Endodermal cell (in vitro differentiated cells): ENCODE measurements around the gene PLPP6. TPM values are rescaled to one million over a fixed set of nuclear protein-coding genes. Genes with fewer than 3 reads are reported as not detected.
A peak's percentile ranks its signal among the peaks of the same experiment; 100 is the strongest.

ENCODE experiments used
- DNase-seq: peaks from one replicate; pipeline ENCODE4 v3.0.0-alpha.2; 2017
- H3K27ac ChIP-seq: 2 replicates; pipeline ENCODE4 v1.5.1; 2013; ENCODE audit warnings: mild to moderate bottlenecking, low read depth, low read length, moderate library complexity
- H3K27me3 ChIP-seq: 2 replicates; pipeline ENCODE4 v1.6.1; 2013; ENCODE audit warnings: mild to moderate bottlenecking, low read length, moderate library complexity; ENCODE audit not compliant: insufficient read depth, control insufficient read depth, poor library complexity, severe bottlenecking
- H3K36me3 ChIP-seq: 2 replicates; pipeline ENCODE4 v1.7.0; 2013; ENCODE audit warnings: mild to moderate bottlenecking, low read length, moderate library complexity; ENCODE audit not compliant: control insufficient read depth, insufficient read depth
- H3K4me1 ChIP-seq: one replicate; pipeline ENCODE4 v1.7.0; 2013; ENCODE audit warnings: low read length; ENCODE audit not compliant: control insufficient read depth, insufficient read depth
- H3K4me3 ChIP-seq: 2 replicates; pipeline ENCODE4 v1.5.1; 2013; ENCODE audit warnings: mild to moderate bottlenecking, low read length, moderate library complexity
- H3K9ac ChIP-seq: 2 replicates; pipeline ENCODE4 v1.6.1; 2013; ENCODE audit warnings: mild to moderate bottlenecking, low read length, moderate library complexity; ENCODE audit not compliant: poor library complexity, severe bottlenecking; ENCODE audit errors: extremely low read depth
- H3K9me3 ChIP-seq: 2 replicates; pipeline ENCODE4 v1.6.1; 2013; ENCODE audit warnings: mild to moderate bottlenecking, low read length, moderate library complexity; ENCODE audit not compliant: control insufficient read depth
- H3K27ac Mint-ChIP-seq: 2 replicates; pipeline ENCODE4 v1.8.0; 2020; ENCODE audit warnings: mixed read lengths
- H3K27me3 Mint-ChIP-seq: 2 replicates; pipeline ENCODE4 v1.8.0; 2021; ENCODE audit warnings: mild to moderate bottlenecking, mixed read lengths; ENCODE audit not compliant: insufficient read depth
- H3K36me3 Mint-ChIP-seq: 2 replicates; pipeline ENCODE4 v1.8.0; 2020; ENCODE audit warnings: low read depth, mixed read lengths
- H3K4me1 Mint-ChIP-seq: 2 replicates; pipeline ENCODE4 v1.8.0; 2020; ENCODE audit warnings: mixed read lengths
- H3K4me3 Mint-ChIP-seq: 2 replicates; pipeline ENCODE4 v1.8.0; 2020; ENCODE audit warnings: mild to moderate bottlenecking, moderate library complexity, mixed read lengths
- H3K9me3 Mint-ChIP-seq: 2 replicates; pipeline ENCODE4 v1.8.0; 2020; ENCODE audit warnings: mild to moderate bottlenecking, mixed read lengths
- WGBS, 2 experiments: methylation state at CpG; one replicate each; pipeline versions ENCODE4 v1.1.5 to v1.1.7; 2013; ENCODE audit warnings: missing lambda C conversion rate in 2 of 2, mixed read lengths in 1 of 2; ENCODE audit not compliant: insufficient coverage in 1 of 2, insufficient read length in 1 of 2; 5-methylcytosine and 5-hydroxymethylcytosine counted together
- total RNA-seq, 2 donors: library from RNA; stranded (reverse); fragmentation: NEBNext Ultra II Directional in 1 of 2; extraction: Animal tissue kit (Norgen Biotek cat#: 25700) in 1 of 2; gene quantifications; 2 replicates in 1 of 2; 3 replicates in 1 of 2; pipeline ENCODE4 v1.2.1, GENCODE V29; 2021
- TF ChIP-seq, protein P1 (sequence below): fragments of 200-600 bp; sonication (generic); conservative IDR thresholded peaks from 2 replicates; pipeline ENCODE4 v1.5.0; 2021; ENCODE audit warnings: antibody characterized with exemption, mild to moderate bottlenecking

Gene PLPP6
- total RNA-seq, 2 donors from 2014 or later, result 13.1 to 19.6 TPM

DNA sequence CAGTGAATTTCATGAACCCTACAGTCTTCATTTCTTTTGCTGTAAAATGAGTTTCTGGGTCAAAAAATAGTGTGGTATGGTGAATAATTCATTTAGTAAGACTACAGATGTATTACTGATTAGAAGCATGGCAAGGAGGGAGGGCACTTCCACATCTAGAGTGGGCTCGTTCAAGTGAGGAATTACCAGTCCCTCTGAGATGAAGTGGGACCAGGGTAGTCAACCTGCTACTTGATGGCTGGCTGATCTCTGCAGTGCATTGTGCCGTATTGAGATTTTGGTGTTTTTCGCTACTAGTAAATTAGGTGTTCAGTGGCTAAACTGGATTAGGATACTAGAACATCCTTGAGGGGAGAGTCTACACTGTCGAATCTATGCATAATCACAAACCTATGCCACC lies 28.1 kb downstream of the PLPP6 start:
- H3K27ac ChIP-seq, result no peak overlapping the region
- H3K9ac ChIP-seq, result no peak overlapping the region
- no peak overlapping the region for H3K4me3 ChIP-seq
- no peaks in the 10 kb centered on the region for H3K9me3 ChIP-seq
- Mint-ChIP-seq H3K4me1 (peaks cover 11% of the 10 kb centered on the region), H3K9me3 (no peaks in the 10 kb centered on the region), H3K27ac (no peak overlapping the region), H3K36me3 (peaks cover 42% of the 10 kb centered on the region), H3K4me3 (no peak overlapping the region), H3K27me3 (no peaks in the 10 kb centered on the region)
- no peak for DNase-seq
- peaks cover 3% of the 10 kb centered on the region for H3K4me1 ChIP-seq
- TF ChIP-seq, protein P1, sequence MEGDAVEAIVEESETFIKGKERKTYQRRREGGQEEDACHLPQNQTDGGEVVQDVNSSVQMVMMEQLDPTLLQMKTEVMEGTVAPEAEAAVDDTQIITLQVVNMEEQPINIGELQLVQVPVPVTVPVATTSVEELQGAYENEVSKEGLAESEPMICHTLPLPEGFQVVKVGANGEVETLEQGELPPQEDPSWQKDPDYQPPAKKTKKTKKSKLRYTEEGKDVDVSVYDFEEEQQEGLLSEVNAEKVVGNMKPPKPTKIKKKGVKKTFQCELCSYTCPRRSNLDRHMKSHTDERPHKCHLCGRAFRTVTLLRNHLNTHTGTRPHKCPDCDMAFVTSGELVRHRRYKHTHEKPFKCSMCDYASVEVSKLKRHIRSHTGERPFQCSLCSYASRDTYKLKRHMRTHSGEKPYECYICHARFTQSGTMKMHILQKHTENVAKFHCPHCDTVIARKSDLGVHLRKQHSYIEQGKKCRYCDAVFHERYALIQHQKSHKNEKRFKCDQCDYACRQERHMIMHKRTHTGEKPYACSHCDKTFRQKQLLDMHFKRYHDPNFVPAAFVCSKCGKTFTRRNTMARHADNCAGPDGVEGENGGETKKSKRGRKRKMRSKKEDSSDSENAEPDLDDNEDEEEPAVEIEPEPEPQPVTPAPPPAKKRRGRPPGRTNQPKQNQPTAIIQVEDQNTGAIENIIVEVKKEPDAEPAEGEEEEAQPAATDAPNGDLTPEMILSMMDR, result no peak
- WGBS, 2 experiments, result 91 to 93% methylated on average over 3 to 4 of the region's 4 CpGs
- peaks cover 39% of the 10 kb centered on the region for H3K36me3 ChIP-seq
- H3K27me3 ChIP-seq, result no peaks in the 10 kb centered on the region

DNA sequence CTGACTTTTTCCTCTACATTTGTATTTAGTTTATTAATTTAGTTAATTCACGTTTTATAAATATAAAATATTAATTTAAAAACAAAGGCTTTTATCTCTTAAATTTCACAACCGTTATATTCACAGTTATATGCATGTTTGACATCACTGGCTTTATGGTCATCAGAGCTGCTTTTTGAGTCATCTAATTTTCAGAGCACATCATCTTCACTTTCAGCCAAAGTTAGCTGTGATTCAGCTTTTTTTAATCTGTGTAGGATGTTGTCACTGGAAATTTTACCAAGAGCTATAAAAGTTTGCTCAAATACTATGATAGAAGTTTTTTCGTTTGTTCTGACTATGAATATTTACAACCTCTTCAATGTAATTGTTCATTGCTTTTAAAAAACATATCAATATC lies 29.7 kb downstream of the PLPP6 start:
- Mint-ChIP-seq H3K27ac (no peak overlapping the region), H3K36me3 (peaks cover 35% of the 10 kb centered on the region), H3K27me3 (no peaks in the 10 kb centered on the region), H3K9me3 (no peaks in the 10 kb centered on the region), H3K4me3 (no peak overlapping the region), H3K4me1 (no peaks in the 10 kb centered on the region)
- Histone ChIP-seq H3K4me3 (no peak overlapping the region), H3K27me3 (no peaks in the 10 kb centered on the region), H3K9me3 (no peaks in the 10 kb centered on the region), H3K9ac (no peak overlapping the region), H3K27ac (no peak overlapping the region), H3K36me3 (peaks cover 33% of the 10 kb centered on the region), H3K4me1 (no peaks in the 10 kb centered on the region)
- 100% methylated on average over 1 of the region's 3 CpGs; no CpG with 5 or more reads in 1 of the 2 experiments for WGBS, 2 experiments
- TF ChIP-seq, protein P1, result no peak
- no peak for DNase-seq

DNA sequence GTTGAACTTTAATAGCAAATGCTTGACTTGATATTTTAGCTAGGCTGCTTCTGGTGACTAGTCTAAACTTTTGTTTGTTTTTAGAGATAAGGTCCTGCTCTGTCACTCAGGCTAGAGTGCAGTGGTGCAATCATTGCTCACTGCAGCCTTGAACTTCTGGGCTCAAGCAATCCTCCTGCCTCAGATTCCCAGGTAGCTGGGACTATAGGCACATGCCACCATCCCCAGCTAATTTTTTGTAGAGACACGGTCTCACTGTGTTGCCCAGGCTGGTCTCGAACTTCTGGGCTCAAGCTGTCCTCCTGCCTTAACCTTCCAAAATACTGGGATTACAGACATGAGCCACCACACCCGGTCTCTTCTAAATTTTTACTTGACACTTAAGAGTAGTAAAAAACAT lies 38.0 kb downstream of the PLPP6 start:
- Mint-ChIP-seq H3K4me3 (no peak overlapping the region), H3K27me3 (no peaks in the 10 kb centered on the region), H3K9me3 (no peaks in the 10 kb centered on the region), H3K4me1 (peaks cover 4% of the 10 kb centered on the region), H3K36me3 (peaks cover 52% of the 10 kb centered on the region), H3K27ac (peak overlapping the region; percentile 23)
- Histone ChIP-seq H3K4me1 (no peaks in the 10 kb centered on the region), H3K4me3 (no peak overlapping the region), H3K36me3 (peaks cover 70% of the 10 kb centered on the region), H3K27ac (no peak overlapping the region), H3K9ac (no peak overlapping the region), H3K27me3 (no peaks in the 10 kb centered on the region), H3K9me3 (no peaks in the 10 kb centered on the region)
- DNase-seq, result no peak
- 80 to 91% methylated on average over 2 to 3 of the region's 3 CpGs for WGBS, 2 experiments
- TF ChIP-seq, protein P1, result no peak
